NCI-H2171 (cell line): ENCODE data around the gene UBC.
"Not testable (repeated sequence)": the region's sequence is repeated elsewhere in the genome, so short reads cannot be mapped to it uniquely, and the experiment has no call there.

Experiments
- DNase-seq: peaks from one replicate; lab custom pipeline; 2025; lab: John Stamatoyannopoulos, UW

Gene UBC

GRCh38 chr12:124930586-124930985 lies 16.1 kb upstream of the UBC start:
- DNase-seq = no peak

- no peak for DNase-seq
Measured at GRCh38 chr12:124929649-124930419, 15.4 kb upstream of the UBC start.

GRCh38 chr12:124928912-124929530 lies 14.6 kb upstream of the UBC start:
- DNase-seq = no peak

- no peak for DNase-seq
Measured at GRCh38 chr12:124928095-124928911, 13.9 kb upstream of the UBC start.

- no peak for DNase-seq
Measured at GRCh38 chr12:124927201-124928094, 13.0 kb upstream of the UBC start.

GRCh38 chr12:124925782-124926181 lies 11.3 kb upstream of the UBC start:
- not testable (repeated sequence) for DNase-seq

- DNase-seq = no peak
Measured at GRCh38 chr12:124925117-124925516, 10.7 kb upstream of the UBC start.

- DNase-seq = no peak
Measured at GRCh38 chr12:124923905-124924734, 9.7 kb upstream of the UBC start.

- no peak for DNase-seq
Measured at GRCh38 chr12:124921200-124922031, 7.0 kb upstream of the UBC start.

- DNase-seq = no peak
Measured at GRCh38 chr12:124920353-124920935, 6.0 kb upstream of the UBC start.

- no peak for DNase-seq
Measured at GRCh38 chr12:124919521-124920352, 5.3 kb upstream of the UBC start.

- not testable (repeated sequence) for DNase-seq
Measured at GRCh38 chr12:124918622-124918988, 4.2 kb upstream of the UBC start.

- no peak for DNase-seq
Measured at GRCh38 chr12:124917841-124918621, 3.6 kb upstream of the UBC start.

- DNase-seq = no peak
Measured at GRCh38 chr12:124917135-124917840, 2.8 kb upstream of the UBC start.

- DNase-seq = no peak
Measured at GRCh38 chr12:124916374-124917134, 2.1 kb upstream of the UBC start.
